Activated CD4-positive, CD25-positive, alpha-beta regulatory T cell treated with anti-CD3 and anti-CD28 coated beads, Interleukin-2, amount 50 U/mL, for 16 hours (primary cell): Measurements from ENCODE around the gene XPR1.
"Not testable (repeated sequence)": the region's sequence is repeated elsewhere in the genome, so short reads cannot be mapped to it uniquely, and the experiment has no call there.

Experiments used
- DNase-seq: peaks from one replicate; pipeline ENCODE4 v3.0.0-alpha.2; 2020; ENCODE audit warnings: low read depth, low spot score

XPR1 gene

GRCh38 chr1:180785291-180785690, 153.5 kb downstream of the XPR1 start:
- no peak for DNase-seq

- no peak for DNase-seq
Observed at GRCh38 chr1:180785887-180786286, 154.1 kb downstream of the XPR1 start.

- no peak for DNase-seq
Observed at GRCh38 chr1:180786624-180787023, 154.8 kb downstream of the XPR1 start.

- DNase-seq, result no peak
Observed at GRCh38 chr1:180787628-180788307, 155.9 kb downstream of the XPR1 start.

- no peak for DNase-seq
Observed at GRCh38 chr1:180789460-180789859, 157.6 kb downstream of the XPR1 start.

GRCh38 chr1:180791152-180791551, 159.3 kb downstream of the XPR1 start:
- DNase-seq, result not testable (repeated sequence)

- no peak for DNase-seq
Observed at GRCh38 chr1:180791806-180792205, 160.0 kb downstream of the XPR1 start.

- DNase-seq, result no peak
Observed at GRCh38 chr1:180793451-180793850, 161.6 kb downstream of the XPR1 start.

GRCh38 chr1:180796897-180797640, 165.2 kb downstream of the XPR1 start:
- no peak for DNase-seq

- no peak for DNase-seq
Observed at GRCh38 chr1:180800945-180801344, 169.1 kb downstream of the XPR1 start.

GRCh38 chr1:180802813-180803212, 171.0 kb downstream of the XPR1 start:
- no peak for DNase-seq

GRCh38 chr1:180805316-180805715, 173.5 kb downstream of the XPR1 start:
- DNase-seq, result no peak

GRCh38 chr1:180811298-180811697, 179.5 kb downstream of the XPR1 start:
- no peak for DNase-seq

- no peak for DNase-seq
Observed at GRCh38 chr1:180811886-180812285, 180.1 kb downstream of the XPR1 start.

GRCh38 chr1:180814258-180814657, 182.4 kb downstream of the XPR1 start:
- DNase-seq, result no peak

GRCh38 chr1:180815188-180815587, 183.4 kb downstream of the XPR1 start:
- DNase-seq, result no peak

GRCh38 chr1:180816132-180816531, 184.3 kb downstream of the XPR1 start:
- DNase-seq, result no peak

- no peak for DNase-seq
Observed at GRCh38 chr1:180821970-180822369, 190.1 kb downstream of the XPR1 start.

GRCh38 chr1:180831507-180831906, 199.7 kb downstream of the XPR1 start:
- DNase-seq, result not testable (repeated sequence)

GRCh38 chr1:180833180-180833579, 201.4 kb downstream of the XPR1 start:
- not testable (repeated sequence) for DNase-seq

- DNase-seq, result no peak
Observed at GRCh38 chr1:180836449-180836848, 204.6 kb downstream of the XPR1 start.

GRCh38 chr1:180837020-180837419, 205.2 kb downstream of the XPR1 start:
- no peak for DNase-seq

GRCh38 chr1:180838535-180838934, 206.7 kb downstream of the XPR1 start:
- no peak for DNase-seq
